B cell (primary cell): Measurements from ENCODE around the gene THSD4. TPM values are rescaled to one million over a fixed set of nuclear protein-coding genes. Genes with fewer than 3 reads are reported as not detected.

Experiments
- ATAC-seq: fragments of 200-7000 bp; cut with Tn5 transposase; one replicate; pipeline ENCODE4 v1.10.0; 2021; ENCODE audit warnings: low read depth, mild to moderate bottlenecking, moderate number of reproducible peaks, moderate library complexity
- CTCF ChIA-PET: fragments of 350-600 bp; sonication (Branson Sonifier 250); formaldehyde crosslinking; loops from one replicate; lab custom pipeline; 2021; ENCODE audit warnings: antibody characterized with exemption, inconsistent platforms; lab: Charles Lee
- POLR2A ChIA-PET: fragments of 350-600 bp; sonication (Branson Sonifier 250); formaldehyde crosslinking; loops from one replicate; lab custom pipeline; 2021; ENCODE audit warnings: antibody characterized with exemption; lab: Charles Lee
- DNase-seq: peaks from one replicate; pipeline ENCODE4 v3.0.0; 2013
- H2AFZ ChIP-seq: 2 replicates; pipeline ENCODE4 v1.6.1; 2012; ENCODE audit warnings: mild to moderate bottlenecking, low read depth, low read length; ENCODE audit not compliant: insufficient read depth, poor library complexity, severe bottlenecking
- H3K27ac ChIP-seq, 2 donors: 1 replicate in 1 of 2; 2 replicates in 1 of 2; pipeline ENCODE4 v1.5.1; 2012 to 2013; ENCODE audit warnings: low read length in 2 of 2, mild to moderate bottlenecking in 2 of 2, moderate library complexity in 1 of 2
- H3K27me3 ChIP-seq, 4 experiments: fragments of 200-600 bp in 1 of 4; sonication (generic) in 1 of 4; replicated peaks in 1 of 4; 1 replicate in 2 of 4; 2 replicates in 2 of 4; pipeline versions ENCODE4 v1.6.1 to v1.7.0; 2013 to 2016; ENCODE audit warnings: low read length in 3 of 4, mild to moderate bottlenecking in 2 of 4, mixed read lengths in 1 of 4, moderate library complexity in 1 of 4; ENCODE audit not compliant: insufficient read depth in 4 of 4, control insufficient read depth in 3 of 4; ENCODE audit errors: control extremely low read depth in 1 of 4
- H3K36me3 ChIP-seq, 2 experiments: replicated peaks in 1 of 2; 1 replicate in 1 of 2; 2 replicates in 1 of 2; pipeline versions ENCODE4 v1.6.1 to v1.7.1; 2013; ENCODE audit warnings: low read length in 1 of 2; ENCODE audit not compliant: insufficient read depth in 2 of 2, control insufficient read depth in 1 of 2; ENCODE audit errors: control extremely low read depth in 1 of 2, extremely low read depth in 1 of 2
- H3K4me1 ChIP-seq, 2 donors: fragments of 200-600 bp in 1 of 2; sonication (generic) in 1 of 2; 1 replicate in 1 of 2; 2 replicates in 1 of 2; pipeline versions ENCODE4 v1.5.1 to v1.6.1; 2013 to 2017; ENCODE audit warnings: low read length in 2 of 2; ENCODE audit not compliant: control insufficient read depth in 2 of 2, insufficient read depth in 2 of 2
- H3K4me2 ChIP-seq: replicated peaks from 2 replicates; pipeline ENCODE3; 2012; ENCODE audit warnings: mild to moderate bottlenecking, low read depth, low read length; ENCODE audit not compliant: poor library complexity, severe bottlenecking
- H3K4me3 ChIP-seq, 5 experiments: fragments of 200-600 bp in 1 of 5; sonication (generic) in 1 of 5; 1 replicate in 3 of 5; 2 replicates in 2 of 5; pipeline versions ENCODE4 v1.5.1 to v1.7.0; 2011 to 2016; ENCODE audit warnings: low read length in 4 of 5, mild to moderate bottlenecking in 4 of 5, low read depth in 2 of 5, control low read depth in 1 of 5, moderate library complexity in 1 of 5; ENCODE audit not compliant: insufficient read depth in 1 of 5; ENCODE audit errors: control extremely low read depth in 1 of 5, extremely low read depth in 1 of 5
- H3K79me2 ChIP-seq: fragments of 200-600 bp; sonication (generic); one replicate; pipeline ENCODE4 v1.6.0; 2016; ENCODE audit warnings: low read length; ENCODE audit not compliant: control insufficient read depth, insufficient read depth
- H3K9ac ChIP-seq: fragments of 200-600 bp; sonication (generic); 2 replicates; pipeline ENCODE4 v1.6.1; 2017; ENCODE audit warnings: mild to moderate bottlenecking, low read length, moderate library complexity
- H3K9me3 ChIP-seq, 3 donors: one replicate each; pipeline versions ENCODE4 v1.6.1 to v1.7.1; 2013; ENCODE audit warnings: low read length in 2 of 3; ENCODE audit not compliant: control insufficient read depth in 2 of 3, insufficient read depth in 1 of 3; ENCODE audit errors: control extremely low read depth in 1 of 3
- H4K20me1 ChIP-seq: 2 replicates; pipeline ENCODE4 v1.6.0; 2012; ENCODE audit warnings: mild to moderate bottlenecking, low read length; ENCODE audit not compliant: insufficient read depth, control insufficient read depth, poor library complexity, severe bottlenecking
- H3K27ac Mint-ChIP-seq: one replicate; pipeline ENCODE4 v1.8.0; 2021; ENCODE audit warnings: mixed read lengths
- H3K27me3 Mint-ChIP-seq: one replicate; pipeline ENCODE4 v1.8.0; 2021; ENCODE audit warnings: mixed read lengths
- H3K4me1 Mint-ChIP-seq: one replicate; pipeline ENCODE4 v1.8.0; 2021; ENCODE audit warnings: mixed read lengths
- H3K4me3 Mint-ChIP-seq: one replicate; pipeline ENCODE4 v1.8.0; 2021; ENCODE audit warnings: mixed read lengths
- H3K9me3 Mint-ChIP-seq: one replicate; pipeline ENCODE4 v1.8.0; 2022; ENCODE audit warnings: mixed read lengths; ENCODE audit not compliant: insufficient read depth
- CTCF ChIP-seq: fragments of 200-600 bp; IDR thresholded peaks from one replicate; pipeline ENCODE4 v1.8.0; 2022; ENCODE audit warnings: antibody characterized with exemption, mild to moderate bottlenecking
- EZH2 ChIP-seq: IDR thresholded peaks from 2 replicates; pipeline ENCODE4 v1.6.1; 2012; ENCODE audit warnings: borderline replicate concordance, low read depth, mild to moderate bottlenecking, moderate library complexity, low read length; ENCODE audit not compliant: insufficient read depth, poor library complexity, severe bottlenecking
- WGBS: methylation state at CpG from one replicate; pipeline ENCODE4 v1.1.5; 2013; ENCODE audit warnings: missing lambda C conversion rate; ENCODE audit not compliant: insufficient coverage; 5-methylcytosine and 5-hydroxymethylcytosine counted together
- intact Hi-C: fragments of 100-400 bp; cut with micrococcal nuclease; formaldehyde crosslinking; loops from one replicate; pipeline ENCODE4 v1.10.0; 2022
- polyA plus RNA-seq: library from polyadenylated mRNA; depleted of rRNA; stranded (reverse); fragments of >200 nt; gene quantifications from 2 replicates; pipeline ENCODE4 v1.2.3, GENCODE V29; 2012
- total RNA-seq, 2 donors: library from RNA; stranded (reverse); fragments of 120-200 nt in 1 of 2; gene quantifications; 1 replicate in 1 of 2; 2 replicates in 1 of 2; pipeline versions ENCODE4 v1.2.3 to v1.2.4, GENCODE V29; 2013 to 2022

The THSD4 gene
- total and polyA plus RNA-seq, 2 donors (not counting 1 experiment from before 2014, with no cell fraction given) = not detected

- H3K4me1 Mint-ChIP-seq = no peaks in the 10 kb centered on the region
- TF ChIP-seq CTCF (no peak), EZH2 (no peak)
- no peaks in the 10 kb centered on the region for H3K9me3 Mint-ChIP-seq
- H3K36me3 ChIP-seq = no peaks in the 10 kb centered on the region
- H3K9me3 ChIP-seq = no peaks in the 10 kb centered on the region
- H3K4me3 Mint-ChIP-seq = no peak overlapping the region
- intact Hi-C loops = no loop called here
- WGBS = 96% methylated on average over 3 of the region's 3 CpGs
- ChIA-PET CTCF (no interaction called here), POLR2A (no interaction called here)
- no peak overlapping the region for H3K9ac ChIP-seq
- no peak overlapping the region for H3K27ac ChIP-seq
- no peaks in the 10 kb centered on the region for H3K79me2 ChIP-seq
- DNase-seq (no peak), ATAC-seq (no peak)
- no peak overlapping the region for H3K4me3 ChIP-seq
- no peak overlapping the region for H3K4me2 ChIP-seq
- H4K20me1 ChIP-seq = no peaks in the 10 kb centered on the region
- no peaks in the 10 kb centered on the region for H3K4me1 ChIP-seq
- H3K27me3 ChIP-seq = no peaks in the 10 kb centered on the region
- H3K27me3 Mint-ChIP-seq = peaks cover 19% of the 10 kb centered on the region
- H2AFZ ChIP-seq = no peak overlapping the region
- no peak overlapping the region for H3K27ac Mint-ChIP-seq
Observed at GRCh38 chr15:71456811-71457210, 341.5 kb downstream of the THSD4 start.

GRCh38 chr15:71458089-71458660 lies 342.9 kb downstream of the THSD4 start:
- DNase-seq (no peak), ATAC-seq (no peak)
- ChIA-PET CTCF (no interaction called here), POLR2A (no interaction called here)
- Histone ChIP-seq H2AFZ (no peak overlapping the region), H3K9me3 (no peaks in the 10 kb centered on the region), H3K36me3 (no peaks in the 10 kb centered on the region), H3K9ac (no peak overlapping the region), H3K4me1 (no peaks in the 10 kb centered on the region), H3K4me3 (no peak overlapping the region), H3K27ac (no peak overlapping the region), H4K20me1 (no peaks in the 10 kb centered on the region), H3K79me2 (no peaks in the 10 kb centered on the region), H3K27me3 (no peaks in the 10 kb centered on the region), H3K4me2 (no peak overlapping the region)
- no CpG with 5 or more reads among the region's 2 CpGs for WGBS
- Mint-ChIP-seq H3K4me1 (no peaks in the 10 kb centered on the region), H3K27ac (no peak overlapping the region), H3K27me3 (peaks cover 19% of the 10 kb centered on the region), H3K4me3 (no peak overlapping the region), H3K9me3 (no peaks in the 10 kb centered on the region)
- TF ChIP-seq EZH2 = no peak
- TF ChIP-seq CTCF = no peak
- intact Hi-C loops = no loop called here
